Neural progenitor cell (in vitro differentiated cells): ENCODE data around the gene ADCY3.

Source experiments
- EZH2 ChIP-seq: fragments of 200-600 bp; sonication (generic); IDR thresholded peaks from 2 replicates; pipeline ENCODE4 v1.6.1; 2017; ENCODE audit warnings: antibody characterized with exemption, mild to moderate bottlenecking, moderate library complexity
- EZH2phosphoT487 ChIP-seq: fragments of 200-600 bp; sonication (generic); IDR thresholded peaks from 2 replicates; pipeline ENCODE4 v1.6.1; 2017; ENCODE audit warnings: antibody characterized with exemption
- TF ChIP-seq, protein P1 (sequence below): fragments of 200-600 bp; sonication (generic); IDR thresholded peaks from 2 replicates; pipeline ENCODE4 v1.5.1; 2017; ENCODE audit warnings: antibody characterized with exemption, mild to moderate bottlenecking

DNA sequence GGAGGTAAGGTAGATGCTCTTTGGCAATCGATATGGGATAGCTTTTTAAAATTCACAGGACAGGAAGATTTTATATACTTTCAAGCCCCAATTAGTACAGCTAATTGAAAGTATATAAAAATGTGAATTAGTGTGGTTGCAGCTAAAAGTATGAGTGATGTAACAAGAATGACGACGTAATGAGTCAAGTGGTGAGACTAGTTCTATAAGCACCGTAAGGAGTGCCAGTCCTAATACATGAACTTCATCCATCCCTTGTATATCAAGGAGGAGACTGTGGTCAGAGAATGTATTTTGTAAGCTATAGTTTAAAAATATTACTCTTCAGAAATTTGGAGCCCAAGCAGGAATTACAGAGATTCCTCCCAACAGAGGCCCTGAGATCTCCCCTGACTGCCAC is 25.9 kb upstream of the ADCY3 start:
- TF ChIP-seq EZH2 (no peak), EZH2phosphoT487 (no peak)
- TF ChIP-seq, protein P1, sequence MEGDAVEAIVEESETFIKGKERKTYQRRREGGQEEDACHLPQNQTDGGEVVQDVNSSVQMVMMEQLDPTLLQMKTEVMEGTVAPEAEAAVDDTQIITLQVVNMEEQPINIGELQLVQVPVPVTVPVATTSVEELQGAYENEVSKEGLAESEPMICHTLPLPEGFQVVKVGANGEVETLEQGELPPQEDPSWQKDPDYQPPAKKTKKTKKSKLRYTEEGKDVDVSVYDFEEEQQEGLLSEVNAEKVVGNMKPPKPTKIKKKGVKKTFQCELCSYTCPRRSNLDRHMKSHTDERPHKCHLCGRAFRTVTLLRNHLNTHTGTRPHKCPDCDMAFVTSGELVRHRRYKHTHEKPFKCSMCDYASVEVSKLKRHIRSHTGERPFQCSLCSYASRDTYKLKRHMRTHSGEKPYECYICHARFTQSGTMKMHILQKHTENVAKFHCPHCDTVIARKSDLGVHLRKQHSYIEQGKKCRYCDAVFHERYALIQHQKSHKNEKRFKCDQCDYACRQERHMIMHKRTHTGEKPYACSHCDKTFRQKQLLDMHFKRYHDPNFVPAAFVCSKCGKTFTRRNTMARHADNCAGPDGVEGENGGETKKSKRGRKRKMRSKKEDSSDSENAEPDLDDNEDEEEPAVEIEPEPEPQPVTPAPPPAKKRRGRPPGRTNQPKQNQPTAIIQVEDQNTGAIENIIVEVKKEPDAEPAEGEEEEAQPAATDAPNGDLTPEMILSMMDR: no peak
